ENCODE data around the gene NSUN2.

NSUN2 gene

DNA sequence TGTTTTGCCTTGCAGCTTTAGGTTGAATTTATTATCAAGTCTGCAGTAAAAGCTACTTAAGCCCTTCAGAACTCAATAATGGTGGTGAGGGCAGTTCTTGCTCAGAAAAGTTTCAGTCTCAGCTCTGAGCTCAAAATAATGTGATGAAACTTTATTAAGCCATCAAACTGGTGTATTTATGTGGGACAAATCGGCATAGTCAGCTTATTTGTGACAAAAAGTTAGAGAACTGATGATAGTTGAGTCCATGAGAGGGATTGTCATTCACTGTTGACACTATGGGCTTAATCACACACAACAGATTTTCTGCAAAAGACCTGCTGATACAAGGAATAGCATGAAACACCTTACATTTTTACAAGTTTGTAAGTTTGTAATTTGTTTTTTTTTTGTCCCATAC lies 9.8 kb upstream of the NSUN2 start:
- DNase-seq, result no peak

- peak; percentile 23 for DNase-seq
These were observed 5.4 kb upstream of the NSUN2 start for GRCh38 chr5:6638236-6638635.

GRCh38 chr5:6637590-6637989 lies 4.7 kb upstream of the NSUN2 start:
- DNase-seq, result no peak

GRCh38 chr5:6637022-6637421 lies 4.2 kb upstream of the NSUN2 start:
- DNase-seq, result no peak

DNA sequence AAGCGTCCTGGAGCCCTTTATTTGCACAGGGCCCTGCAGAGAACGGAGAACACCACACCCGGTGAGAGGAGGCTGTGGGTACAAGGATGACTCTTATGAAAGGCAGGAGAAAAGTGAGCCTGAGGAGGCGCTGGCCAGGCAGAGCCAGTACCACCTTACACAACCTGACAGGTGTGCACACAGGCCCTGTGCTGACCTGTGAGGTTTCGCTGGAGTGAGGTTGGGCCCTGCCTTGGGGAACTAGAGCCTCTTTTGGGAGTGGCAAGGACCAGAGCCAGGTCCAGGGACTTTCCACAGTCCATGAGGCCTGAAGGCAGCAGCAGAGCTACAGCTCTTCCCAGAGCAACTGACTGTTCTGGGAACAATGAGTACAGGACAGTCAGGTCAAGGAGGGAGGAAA lies 3.4 kb upstream of the NSUN2 start:
- no peak for DNase-seq

- no peak for DNase-seq
These were observed 2.1 kb upstream of the NSUN2 start for GRCh38 chr5:6634788-6635430.

DNA sequence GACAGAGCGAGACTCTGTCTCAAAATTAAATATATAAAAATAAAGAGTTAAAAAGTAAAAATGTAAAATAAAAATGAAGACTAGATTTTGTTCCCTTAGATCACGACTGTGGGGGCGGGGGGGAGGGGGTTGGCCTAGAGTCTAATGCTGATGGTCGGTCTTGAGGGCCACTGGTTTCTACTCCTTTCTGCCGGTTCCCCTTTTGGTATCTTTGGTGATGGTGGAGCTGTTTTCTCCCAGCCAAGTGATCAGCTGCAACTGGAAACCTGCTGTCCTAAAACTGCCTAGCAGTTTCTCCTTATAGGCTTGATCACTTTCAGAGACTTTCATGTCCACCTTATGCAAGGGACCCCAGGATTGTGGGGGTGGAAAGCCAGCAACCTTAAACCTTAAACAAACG lies 1.5 kb upstream of the NSUN2 start:
- DNase-seq, result peak; percentile 55

DNA sequence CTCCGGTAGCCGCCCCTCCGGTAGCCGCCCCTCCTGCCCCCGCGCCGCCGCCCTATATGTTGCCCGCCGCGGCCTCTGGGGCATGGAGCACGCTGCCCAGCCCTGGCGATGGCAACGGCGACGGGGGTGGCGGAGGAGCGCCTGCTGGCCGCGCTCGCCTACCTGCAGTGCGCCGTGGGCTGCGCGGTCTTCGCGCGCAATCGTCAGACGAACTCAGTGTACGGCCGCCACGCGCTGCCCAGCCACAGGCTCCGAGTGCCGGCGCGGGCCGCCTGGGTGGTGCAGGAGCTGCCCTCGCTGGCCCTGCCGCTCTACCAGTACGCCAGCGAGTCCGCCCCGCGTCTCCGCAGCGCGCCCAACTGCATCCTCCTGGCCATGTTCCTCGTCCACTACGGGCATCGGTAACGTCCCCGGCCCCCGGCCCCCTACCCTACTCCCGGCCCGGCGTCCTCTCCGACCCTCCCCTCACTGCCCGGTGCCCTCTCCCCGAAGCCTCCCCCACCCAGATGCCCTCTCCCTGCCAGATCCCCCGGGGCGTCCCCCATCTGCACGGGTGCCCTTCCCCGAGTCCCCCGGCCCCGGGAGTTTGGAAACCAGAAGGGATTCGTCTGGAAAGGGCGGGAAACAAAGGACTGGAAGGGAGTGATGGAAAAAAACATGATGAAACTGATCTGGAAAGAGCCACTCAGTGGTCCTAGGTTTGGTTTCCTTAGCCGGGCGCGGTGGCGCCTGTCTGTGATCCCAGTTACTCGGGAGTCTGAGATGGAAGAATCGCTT lies 813 bp upstream of the NSUN2 start:
- peak; percentile 46 for DNase-seq

- DNase-seq, result peak; percentile 44
These were observed 438 bp downstream of the NSUN2 start for GRCh38 chr5:6632324-6632887.

DNA sequence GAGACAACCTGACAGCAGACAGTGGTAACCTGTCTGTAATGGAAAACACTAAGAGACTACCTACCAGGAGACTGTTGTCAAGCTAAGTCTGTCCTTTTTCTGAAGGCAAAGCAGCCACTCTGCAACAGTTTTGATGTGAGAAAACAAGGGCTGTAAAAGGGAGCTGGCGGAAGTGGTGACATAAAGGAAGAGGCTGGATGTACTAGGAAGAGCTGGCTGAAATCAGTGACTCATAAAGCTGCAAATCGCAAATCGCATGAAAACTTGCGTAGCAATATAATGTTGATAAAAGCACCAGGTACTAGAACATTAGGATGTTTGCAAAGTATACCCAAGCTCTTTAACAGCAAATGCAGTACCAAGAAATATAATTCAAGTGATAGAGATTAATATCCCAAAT lies 1.4 kb downstream of the NSUN2 start:
- no peak for DNase-seq

- DNase-seq, result no peak
These were observed 6.3 kb downstream of the NSUN2 start for GRCh38 chr5:6626508-6626907.

DNA sequence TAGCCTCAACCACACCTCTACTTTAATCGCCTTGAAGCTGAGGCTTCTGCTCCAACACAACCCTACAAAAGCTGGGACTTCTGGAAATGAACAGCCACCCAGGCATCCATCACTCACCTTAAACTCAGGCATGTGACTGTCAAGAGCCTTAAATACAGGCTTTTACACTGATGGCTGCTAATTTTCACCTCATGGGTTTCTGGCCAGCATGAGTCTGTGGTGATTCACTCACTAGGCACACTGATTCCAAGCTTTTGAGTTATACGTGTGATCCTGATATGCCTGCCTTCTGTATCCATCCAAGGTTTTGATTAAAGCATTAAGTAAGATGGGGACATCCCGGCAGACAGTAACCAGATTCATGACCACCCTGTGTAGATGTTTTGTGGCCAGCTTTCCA lies 8.9 kb downstream of the NSUN2 start:
- DNase-seq, result no peak

DNA sequence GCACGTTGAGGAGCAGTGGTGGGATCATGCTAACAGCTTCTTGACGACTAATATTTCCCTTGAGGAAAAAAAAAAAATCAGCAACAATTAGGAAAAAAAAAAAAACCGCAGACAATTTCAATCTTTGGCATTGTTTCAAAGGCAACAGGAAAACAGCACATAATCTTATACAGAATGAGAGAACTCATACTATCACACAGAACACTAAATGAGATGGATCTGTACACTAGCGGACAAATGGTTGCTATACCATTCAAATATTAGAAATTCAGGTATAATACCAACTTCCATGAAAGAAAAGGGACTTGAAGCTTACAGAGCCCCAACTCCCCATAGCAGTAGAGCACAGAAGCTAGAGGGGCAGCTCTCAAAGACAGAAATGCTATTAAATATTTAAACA lies 9.6 kb downstream of the NSUN2 start:
- DNase-seq, result no peak

GRCh38 chr5:6616632-6617031 lies 16.2 kb downstream of the NSUN2 start:
- DNase-seq, result no peak

- DNase-seq, result no peak
These were observed 17.6 kb downstream of the NSUN2 start for GRCh38 chr5:6615034-6615815.

- DNase-seq, result no peak
These were observed 21.2 kb downstream of the NSUN2 start for GRCh38 chr5:6611334-6612256.

DNA sequence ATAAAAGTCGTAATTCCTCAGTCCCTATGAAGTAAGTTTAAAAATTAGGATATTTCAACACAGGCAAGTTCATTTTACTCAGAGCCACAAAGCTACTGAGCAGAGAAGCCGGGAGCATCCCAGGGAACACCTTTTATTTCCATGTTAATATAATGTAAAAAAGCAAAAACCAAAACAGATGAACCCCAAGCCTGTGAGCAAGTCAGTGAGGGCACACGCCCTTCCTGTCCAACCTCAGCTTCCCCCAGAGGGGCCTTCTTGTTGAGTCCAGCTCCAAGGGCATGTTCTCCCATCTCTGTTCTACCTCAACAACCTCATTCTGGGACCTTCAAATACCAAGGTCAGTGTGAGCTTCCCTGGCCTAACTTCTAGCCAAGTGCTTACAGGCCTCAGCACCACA lies 24.8 kb downstream of the NSUN2 start:
- no peak for DNase-seq

DNA sequence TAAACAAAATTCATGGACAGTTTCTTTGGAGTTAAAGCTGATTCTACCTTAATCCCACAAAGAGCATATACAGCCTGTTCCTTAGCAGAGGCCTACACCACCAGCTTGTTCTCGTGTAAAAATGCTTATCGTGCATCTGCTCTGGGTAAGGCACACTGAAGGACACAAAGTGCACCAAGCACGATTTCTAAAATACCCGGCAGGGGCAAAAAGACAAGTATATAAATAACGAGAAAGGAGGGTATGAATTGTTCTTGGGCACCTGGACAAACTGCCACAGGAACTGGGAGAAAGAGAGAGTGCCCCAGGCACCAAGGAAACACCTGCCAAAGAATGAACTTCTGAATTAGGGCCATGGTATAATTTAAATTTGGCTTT lies 25.3 kb downstream of the NSUN2 start:
- DNase-seq, result no peak

DNA sequence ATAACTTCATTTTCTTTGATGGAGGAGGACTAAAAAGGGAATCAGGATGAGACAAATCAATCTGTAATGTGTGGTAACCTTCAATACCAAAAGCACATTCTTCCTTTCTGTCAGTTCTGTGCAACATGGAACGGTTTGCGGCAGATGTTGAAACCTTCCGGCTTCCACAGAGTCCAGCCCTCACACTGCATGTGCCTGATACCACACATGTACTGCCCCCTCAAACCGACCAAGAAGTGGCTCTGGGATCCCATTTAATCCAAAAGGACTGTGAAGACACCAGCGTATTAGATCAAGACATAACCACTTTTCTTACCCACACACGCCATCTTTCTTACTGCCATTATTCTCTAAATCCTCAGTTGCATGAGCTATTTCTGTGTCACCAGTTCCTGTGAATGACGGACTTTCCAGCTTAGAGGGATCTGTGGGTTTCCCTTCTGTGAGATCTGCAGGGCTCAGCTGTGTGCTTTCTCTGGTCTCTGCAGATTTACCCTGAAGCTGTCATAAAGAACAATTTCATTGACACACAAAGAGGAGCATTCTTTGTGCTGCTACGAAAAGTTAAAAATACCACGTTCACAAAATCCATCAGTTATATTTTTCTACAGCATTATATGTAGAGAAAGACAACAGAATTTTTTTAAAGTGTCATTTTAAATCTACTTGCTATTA lies 25.8 kb downstream of the NSUN2 start:
- peak; percentile 19 for DNase-seq

GRCh38 chr5:6604946-6605345 lies 27.9 kb downstream of the NSUN2 start:
- no peak for DNase-seq

DNA sequence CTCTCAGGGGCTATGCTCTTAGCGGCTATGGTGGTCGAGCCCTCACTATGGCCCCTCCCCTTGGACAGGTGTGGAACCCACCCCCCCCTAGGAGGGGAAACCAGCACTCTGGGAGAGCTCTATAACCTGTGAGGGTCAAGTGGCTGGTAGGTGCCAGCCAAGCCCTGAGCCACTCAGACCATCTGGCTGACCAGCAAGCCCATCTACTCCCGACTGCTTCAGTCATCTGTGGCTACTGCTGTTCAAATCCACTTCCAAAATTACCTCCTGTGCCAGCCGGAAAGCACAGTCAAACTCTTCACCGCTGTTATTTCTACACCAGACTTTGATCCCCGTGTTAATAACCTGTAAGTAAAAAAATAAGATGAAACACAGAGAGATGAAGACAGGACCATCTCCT lies 28.5 kb downstream of the NSUN2 start:
- no peak for DNase-seq

DNA sequence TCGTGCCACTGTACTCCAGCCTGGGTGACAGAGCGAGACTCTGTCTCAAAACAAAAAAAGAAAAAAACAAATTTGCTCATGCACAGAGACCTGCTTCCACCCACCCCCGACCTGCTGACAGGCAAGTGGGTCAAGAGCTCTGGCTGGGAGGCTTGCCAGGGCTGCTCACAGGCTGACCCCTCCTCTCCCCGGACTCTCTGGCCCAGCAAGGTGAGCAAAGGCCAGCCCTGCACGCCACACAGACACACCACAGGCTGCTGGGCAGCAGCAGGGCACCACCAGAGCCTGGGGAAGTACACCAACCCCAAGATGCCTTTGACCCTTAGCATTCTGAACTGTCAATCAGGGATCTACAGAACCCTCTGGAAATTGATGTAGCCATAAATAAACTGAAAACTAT lies 29.2 kb downstream of the NSUN2 start:
- no peak for DNase-seq

Data from suppressor macrophage treated with lipopolysaccharide for 4 hours (primary cell).